GM10248 (cell line): ENCODE results near the gene ARHGAP20.

Experiments used
- CTCF ChIA-PET: fragments of 300-600 bp; sonication (Branson Sonifier 250); formaldehyde crosslinking; extraction: SDS; loops from one replicate; lab custom pipeline; 2021; ENCODE audit warnings: antibody characterized with exemption; lab: Yijun Ruan, JAX
- POLR2A ChIA-PET: fragments of 350-650 bp; sonication (Branson Sonifier 250); formaldehyde crosslinking; extraction: SDS; loops from one replicate; lab custom pipeline; 2020; ENCODE audit warnings: antibody characterized with exemption; lab: Yijun Ruan, JAX
- DNase-seq: peaks from one replicate; pipeline ENCODE4 v3.0.0; 2012; ENCODE audit errors: extremely low spot score
- CTCF ChIP-seq: IDR thresholded peaks from 2 replicates; pipeline ENCODE4 v1.5.1; 2012; ENCODE audit warnings: mild to moderate bottlenecking, low read depth; ENCODE audit errors: extremely low read depth, missing control alignments, control extremely low read depth

The ARHGAP20 gene

GRCh38 chr11:110527146-110527545 is 185.1 kb downstream of the ARHGAP20 start:
- no peak for DNase-seq
- TF ChIP-seq CTCF, result no peak
- POLR2A ChIA-PET, result no interaction called here
- CTCF ChIA-PET, result no interaction called here
